AG09319 (cell line): ENCODE measurements around the gene PCDHGA2.
"Not testable (repeated sequence)": the region's sequence is repeated elsewhere in the genome, so short reads cannot be mapped to it uniquely, and the experiment has no call there.

ENCODE experiments used
- DNase-seq: peaks from one replicate; pipeline ENCODE4 v3.0.0-alpha.2; 2010; ENCODE audit warnings: low read depth; ENCODE audit errors: extremely low read depth
- TF ChIP-seq, protein P1 (sequence below): IDR thresholded peaks from 2 replicates; pipeline ENCODE4 v1.5.1; 2011; ENCODE audit warnings: low read depth, mild to moderate bottlenecking, inconsistent platforms, low read length, moderate library complexity

Gene PCDHGA2

DNA sequence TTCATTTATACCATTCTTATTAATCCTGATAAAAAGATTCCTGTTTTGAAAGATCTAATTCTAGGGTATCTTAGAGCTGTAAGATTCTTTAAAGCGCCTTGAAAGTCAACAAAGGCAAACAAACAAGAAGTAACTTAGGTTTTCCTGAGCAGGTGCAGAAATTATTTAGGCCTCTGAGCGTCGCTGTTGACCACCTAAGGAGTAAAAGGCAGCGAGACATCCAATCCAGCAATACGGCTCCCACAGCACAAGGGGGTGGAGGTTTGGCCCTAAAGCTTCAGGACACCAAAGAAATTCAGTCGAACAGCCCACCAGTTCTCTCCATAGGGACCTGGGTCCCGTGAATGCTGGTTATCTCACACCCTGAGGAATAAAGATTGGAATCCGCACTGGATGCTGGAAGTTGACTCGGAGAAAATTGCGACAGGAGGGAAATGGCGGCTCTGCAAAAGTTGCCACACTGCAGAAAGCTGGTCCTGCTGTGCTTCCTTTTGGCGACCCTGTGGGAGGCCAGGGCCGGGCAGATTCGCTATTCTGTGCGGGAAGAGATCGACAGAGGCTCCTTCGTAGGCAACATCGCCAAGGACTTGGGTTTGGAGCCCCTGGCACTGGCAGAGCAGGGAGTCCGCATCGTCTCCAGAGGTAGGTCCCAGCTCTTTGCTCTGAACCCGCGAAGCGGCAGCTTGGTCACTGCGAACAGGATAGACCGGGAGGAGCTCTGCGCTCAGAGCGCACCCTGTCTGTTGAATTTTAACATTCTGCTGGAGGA, at the start of gene PCDHGA2:
Gene PCDHGA2 (plus strand): TSS at position 223 of the 769 bp plus-strand sequence.
- TF ChIP-seq, protein P1, sequence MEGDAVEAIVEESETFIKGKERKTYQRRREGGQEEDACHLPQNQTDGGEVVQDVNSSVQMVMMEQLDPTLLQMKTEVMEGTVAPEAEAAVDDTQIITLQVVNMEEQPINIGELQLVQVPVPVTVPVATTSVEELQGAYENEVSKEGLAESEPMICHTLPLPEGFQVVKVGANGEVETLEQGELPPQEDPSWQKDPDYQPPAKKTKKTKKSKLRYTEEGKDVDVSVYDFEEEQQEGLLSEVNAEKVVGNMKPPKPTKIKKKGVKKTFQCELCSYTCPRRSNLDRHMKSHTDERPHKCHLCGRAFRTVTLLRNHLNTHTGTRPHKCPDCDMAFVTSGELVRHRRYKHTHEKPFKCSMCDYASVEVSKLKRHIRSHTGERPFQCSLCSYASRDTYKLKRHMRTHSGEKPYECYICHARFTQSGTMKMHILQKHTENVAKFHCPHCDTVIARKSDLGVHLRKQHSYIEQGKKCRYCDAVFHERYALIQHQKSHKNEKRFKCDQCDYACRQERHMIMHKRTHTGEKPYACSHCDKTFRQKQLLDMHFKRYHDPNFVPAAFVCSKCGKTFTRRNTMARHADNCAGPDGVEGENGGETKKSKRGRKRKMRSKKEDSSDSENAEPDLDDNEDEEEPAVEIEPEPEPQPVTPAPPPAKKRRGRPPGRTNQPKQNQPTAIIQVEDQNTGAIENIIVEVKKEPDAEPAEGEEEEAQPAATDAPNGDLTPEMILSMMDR = peak; percentile 34
- no peak for DNase-seq

- DNase-seq = no peak
- TF ChIP-seq, protein P1 = no peak
These were observed 40.2 kb upstream of the PCDHGA2 start for GRCh38 chr5:141298376-141298775.

DNA sequence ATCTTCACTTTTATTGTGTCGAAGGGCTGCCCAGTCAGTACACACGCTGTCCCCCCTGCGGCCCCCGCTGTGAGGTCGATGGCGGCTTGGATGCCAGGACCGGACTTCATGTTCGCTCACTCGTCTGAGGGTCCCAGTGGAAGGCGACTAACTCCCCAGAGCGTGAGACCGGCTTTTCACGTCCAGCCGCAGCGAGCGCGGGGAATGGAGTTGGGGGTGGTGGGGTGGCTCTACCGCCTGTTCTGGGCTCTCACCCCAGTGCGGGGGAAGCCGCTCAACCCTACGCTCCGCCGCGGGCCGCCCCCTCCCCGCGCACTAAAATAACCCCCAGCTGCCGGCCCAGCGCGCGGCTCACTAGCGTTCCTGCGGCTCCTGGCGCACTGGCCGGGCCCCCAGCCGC, 34.8 kb upstream of the PCDHGA2 start, which contains the start of gene SLC25A2:
Gene SLC25A2 (minus strand): TSS at position 294 of the 400 bp plus-strand sequence. CDS start 184 bp downstream, at position 110.
- TF ChIP-seq, protein P1 = no peak
- no peak for DNase-seq

DNA sequence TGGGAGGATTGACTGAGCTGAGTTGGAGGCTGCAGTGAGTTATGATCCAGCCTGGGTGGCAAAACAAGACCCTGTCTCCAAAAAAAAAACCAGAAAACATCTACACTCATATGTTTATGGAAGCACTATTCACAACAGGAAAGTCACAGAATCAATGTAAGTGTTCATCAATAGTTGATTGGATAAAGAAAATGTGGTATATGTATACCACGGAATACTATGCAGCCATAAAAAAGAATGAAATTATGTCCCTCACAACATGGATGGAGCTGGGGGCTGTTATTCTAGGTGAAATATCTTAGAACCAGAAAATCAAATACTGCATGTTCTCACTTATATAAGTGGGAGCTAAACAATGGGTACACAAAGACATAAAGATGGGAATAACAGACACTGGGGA, 31.9 kb upstream of the PCDHGA2 start:
- DNase-seq = no peak
- TF ChIP-seq, protein P1 = no peak

DNA sequence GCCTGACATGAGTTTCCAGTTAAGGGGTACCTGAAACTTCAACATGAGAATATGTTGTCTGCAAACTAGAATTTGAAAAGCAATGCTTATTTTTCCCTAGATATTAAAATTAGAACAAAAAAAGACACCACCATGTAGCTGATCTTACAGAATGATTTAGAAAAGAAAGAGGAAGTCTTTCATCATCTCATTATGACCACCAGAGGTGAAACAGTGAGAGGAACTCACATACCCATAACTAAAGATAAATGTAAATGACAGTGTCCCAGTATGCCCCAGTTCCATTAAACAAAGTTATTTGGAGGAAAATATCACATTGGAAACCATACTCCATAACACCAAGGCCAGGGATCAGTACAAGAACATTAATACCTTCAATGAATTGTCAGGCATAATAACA, 24.8 kb upstream of the PCDHGA2 start:
- no peak for DNase-seq
- TF ChIP-seq, protein P1 = no peak

GRCh38 chr5:141316963-141317362, 21.6 kb upstream of the PCDHGA2 start:
- not testable (repeated sequence) for DNase-seq

- no peak for DNase-seq
- TF ChIP-seq, protein P1 = no peak
These were observed 19.4 kb upstream of the PCDHGA2 start for GRCh38 chr5:141319202-141319601.

DNA sequence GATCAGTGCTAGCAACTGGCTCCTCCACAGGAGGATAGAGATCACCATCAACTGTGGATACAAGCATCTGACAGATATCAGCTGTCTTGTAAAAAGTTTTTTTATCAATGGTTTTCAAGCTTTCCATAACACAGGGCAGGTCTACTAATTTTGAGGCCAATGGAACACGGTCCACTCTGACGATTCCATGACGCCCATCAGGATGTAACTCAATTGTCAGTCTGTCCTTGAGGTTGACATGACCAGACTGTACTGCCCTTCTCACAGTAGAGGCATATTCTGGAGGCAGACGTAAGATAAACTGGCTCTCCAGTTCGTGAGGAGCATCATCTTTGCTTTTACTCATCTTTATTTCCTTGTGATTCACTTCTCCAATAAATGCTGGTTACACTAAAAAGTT, 18.9 kb upstream of the PCDHGA2 start:
- no peak for DNase-seq
- TF ChIP-seq, protein P1 = no peak
